Measurements from ENCODE around the gene BABAM2.
A peak's percentile ranks its signal among the peaks of the same experiment; 100 is the strongest.
"Not testable (repeated sequence)": the region's sequence is repeated elsewhere in the genome, so short reads cannot be mapped to it uniquely, and the experiment has no call there.

BABAM2 gene

GRCh38 chr2:28231110-28231631 lies 340.6 kb downstream of the BABAM2 start:
- DNase-seq = peak in 1 of 42 donors; percentile 50
- intact Hi-C loops (cut with DNase I) = no loop called here

- no peak for DNase-seq
- intact Hi-C loops (cut with DNase I) = no loop called here
Measured at GRCh38 chr2:28232295-28232694, 341.8 kb downstream of the BABAM2 start.

- intact Hi-C loops (cut with DNase I) = no loop called here
- no peak for DNase-seq
Measured at GRCh38 chr2:28233164-28233676, 342.7 kb downstream of the BABAM2 start.

- intact Hi-C loops (cut with DNase I) = no loop called here
- no peak for DNase-seq
Measured at GRCh38 chr2:28234807-28235206, 344.3 kb downstream of the BABAM2 start.

- intact Hi-C loops (cut with DNase I) = no loop called here
- no peak for DNase-seq
Measured at GRCh38 chr2:28239207-28239606, 348.7 kb downstream of the BABAM2 start.

GRCh38 chr2:28240937-28241336 lies 350.4 kb downstream of the BABAM2 start:
- intact Hi-C loops (cut with DNase I) = no loop called here
- no peak for DNase-seq

- no peak for DNase-seq
- intact Hi-C loops (cut with DNase I) = no loop called here
Measured at GRCh38 chr2:28247290-28247689, 356.8 kb downstream of the BABAM2 start.

GRCh38 chr2:28247734-28248133 lies 357.2 kb downstream of the BABAM2 start:
- DNase-seq = no peak
- intact Hi-C loops (cut with DNase I) = no loop called here

- no peak for DNase-seq
- intact Hi-C loops (cut with DNase I) = no loop called here
Measured at GRCh38 chr2:28248511-28248910, 358.0 kb downstream of the BABAM2 start.

GRCh38 chr2:28250006-28250405 lies 359.5 kb downstream of the BABAM2 start:
- DNase-seq = no peak
- intact Hi-C loops (cut with DNase I) = no loop called here

GRCh38 chr2:28251337-28251736 lies 360.8 kb downstream of the BABAM2 start:
- intact Hi-C loops (cut with DNase I) = no loop called here
- DNase-seq = no peak

- intact Hi-C loops (cut with DNase I) = no loop called here
- no peak for DNase-seq
Measured at GRCh38 chr2:28252311-28252710, 361.8 kb downstream of the BABAM2 start.

GRCh38 chr2:28253543-28253942 lies 363.0 kb downstream of the BABAM2 start:
- no peak for DNase-seq
- intact Hi-C loops (cut with DNase I) = no loop called here

- intact Hi-C loops (cut with DNase I); DNase-seq: not testable (repeated sequence)
Measured at GRCh38 chr2:28255231-28255630, 364.7 kb downstream of the BABAM2 start.

- intact Hi-C loops (cut with DNase I) = no loop called here
- DNase-seq = no peak
Measured at GRCh38 chr2:28257182-28257581, 366.7 kb downstream of the BABAM2 start.

- intact Hi-C loops (cut with DNase I); DNase-seq: not testable (repeated sequence)
Measured at GRCh38 chr2:28259226-28259625, 368.7 kb downstream of the BABAM2 start.

- DNase-seq = peak in 5 of 42 donors; percentile 9 to 23 (median 10)
- intact Hi-C loops (cut with DNase I) = no loop called here
Measured at GRCh38 chr2:28263690-28264089, 373.2 kb downstream of the BABAM2 start.

- no peak for DNase-seq
- intact Hi-C loops (cut with DNase I) = no loop called here
Measured at GRCh38 chr2:28267282-28267681, 376.8 kb downstream of the BABAM2 start.

GRCh38 chr2:28268386-28268785 lies 377.9 kb downstream of the BABAM2 start:
- intact Hi-C loops (cut with DNase I) = no loop called here
- DNase-seq = no peak

- no peak for DNase-seq
- intact Hi-C loops (cut with DNase I) = no loop called here
Measured at GRCh38 chr2:28269019-28269784, 378.7 kb downstream of the BABAM2 start.

Data from head of caudate nucleus (tissue), 42 donors.